ENCODE results near the gene AGT.

The AGT gene

DNA sequence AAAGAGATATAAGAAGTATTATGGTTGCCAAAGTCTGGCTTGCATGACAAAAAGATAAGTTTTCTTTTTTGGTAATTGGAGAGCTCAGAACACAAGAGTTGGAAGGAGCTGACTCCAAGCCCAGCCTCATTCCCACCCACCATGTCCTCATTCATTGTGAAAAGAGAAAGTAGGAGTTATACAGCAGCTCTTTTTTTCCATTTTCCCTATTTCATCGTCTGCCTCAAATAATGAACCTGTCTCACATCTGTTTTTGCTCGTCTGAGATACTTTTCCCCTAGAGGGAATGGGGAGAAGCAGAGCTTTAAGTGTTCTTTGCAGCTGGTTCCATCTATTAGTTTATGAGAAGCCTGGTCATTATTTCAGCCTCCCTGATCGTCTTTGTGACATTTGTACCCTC lies 34.7 kb downstream of the AGT start:
- DNase-seq = no peak
- no peak for TF ChIP-seq CTCF (IDR thresholded peaks at IDR 0.05)
- Histone ChIP-seq H3K9me3 (no peaks in the 10 kb centered on the region), H3K4me3 (no peak overlapping the region), H3K36me3 (peaks cover 51 to 80% (median 79%) of the 10 kb centered on the region in 3 donors), H3K4me1 (peaks cover 0 to 14% (median 6%) of the 10 kb centered on the region in 4 donors), H3K27me3 (no peaks in the 10 kb centered on the region), H3K27ac (no peak overlapping the region)
- intact Hi-C loops (cut with DNase I; ENCODE audit: low total_unique reads) = no loop called here

GRCh38 chr1:230677200-230677599 lies 36.7 kb downstream of the AGT start:
- Histone ChIP-seq H3K27me3 (no peaks in the 10 kb centered on the region), H3K4me1 (peaks cover 0 to 9% (median 2%) of the 10 kb centered on the region in 4 donors), H3K27ac (no peak overlapping the region), H3K9me3 (no peaks in the 10 kb centered on the region), H3K36me3 (peaks cover 48 to 84% (median 83%) of the 10 kb centered on the region in 3 donors), H3K4me3 (no peak overlapping the region)
- TF ChIP-seq CTCF (IDR thresholded peaks at IDR 0.05) = no peak
- intact Hi-C loops (cut with DNase I; ENCODE audit: low total_unique reads) = no loop called here
- no peak for DNase-seq

DNA sequence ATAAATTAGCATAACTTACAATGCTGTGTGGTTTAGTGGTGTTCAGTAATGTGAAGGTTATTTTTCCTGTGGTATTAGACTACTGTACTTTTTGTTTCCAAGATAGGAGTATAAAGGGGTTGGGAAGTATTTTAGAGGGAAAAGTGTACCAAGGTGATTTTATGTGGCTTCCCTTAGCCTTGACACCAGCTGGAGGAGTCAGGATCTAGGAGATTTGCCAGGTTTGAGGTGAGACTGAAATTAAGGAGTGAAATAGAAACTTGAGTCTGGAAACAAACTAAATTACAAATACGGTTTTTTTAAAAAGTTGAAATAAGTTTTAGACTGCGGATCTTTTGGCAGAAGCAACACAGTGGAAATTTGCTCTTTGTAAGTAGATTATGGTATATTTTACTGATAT lies 39.3 kb downstream of the AGT start:
- no peak for DNase-seq
- Histone ChIP-seq H3K4me3 (no peak overlapping the region), H3K27ac (no peak overlapping the region), H3K9me3 (no peaks in the 10 kb centered on the region), H3K4me1 (no peaks in the 10 kb centered on the region), H3K36me3 (peaks cover 60 to 90% (median 77%) of the 10 kb centered on the region in 3 donors), H3K27me3 (no peaks in the 10 kb centered on the region)
- TF ChIP-seq CTCF (IDR thresholded peaks at IDR 0.05) = no peak
- intact Hi-C loops (cut with DNase I; ENCODE audit: low total_unique reads) = no loop called here

DNA sequence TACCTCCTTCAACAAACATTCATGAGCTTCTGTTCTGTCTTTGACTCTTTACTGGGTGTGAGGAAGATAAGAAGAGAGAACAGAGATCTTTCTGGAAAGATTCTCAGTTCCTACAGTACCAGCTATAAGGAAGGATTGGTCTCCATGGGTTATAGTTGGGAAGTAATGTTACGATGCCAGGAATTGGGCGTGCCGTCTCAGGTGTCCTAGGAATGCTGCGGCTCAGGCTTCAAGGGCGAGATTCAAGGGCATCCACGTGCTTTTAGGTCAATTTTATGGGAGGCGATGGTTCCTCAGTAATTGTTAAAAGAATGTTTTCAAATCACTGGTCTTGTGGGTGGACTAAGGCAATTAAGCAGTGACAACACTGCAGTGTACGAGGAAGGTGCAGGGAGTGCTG lies 44.4 kb downstream of the AGT start:
- no peak for TF ChIP-seq CTCF (IDR thresholded peaks at IDR 0.05)
- Histone ChIP-seq H3K36me3 (peaks cover 70 to 100% (median 84%) of the 10 kb centered on the region in 3 donors), H3K9me3 (no peaks in the 10 kb centered on the region), H3K27me3 (no peaks in the 10 kb centered on the region), H3K27ac (no peak overlapping the region), H3K4me3 (no peak overlapping the region), H3K4me1 (no peaks in the 10 kb centered on the region)
- intact Hi-C loops (cut with DNase I; ENCODE audit: low total_unique reads) = no loop called here
- no peak for DNase-seq

DNA sequence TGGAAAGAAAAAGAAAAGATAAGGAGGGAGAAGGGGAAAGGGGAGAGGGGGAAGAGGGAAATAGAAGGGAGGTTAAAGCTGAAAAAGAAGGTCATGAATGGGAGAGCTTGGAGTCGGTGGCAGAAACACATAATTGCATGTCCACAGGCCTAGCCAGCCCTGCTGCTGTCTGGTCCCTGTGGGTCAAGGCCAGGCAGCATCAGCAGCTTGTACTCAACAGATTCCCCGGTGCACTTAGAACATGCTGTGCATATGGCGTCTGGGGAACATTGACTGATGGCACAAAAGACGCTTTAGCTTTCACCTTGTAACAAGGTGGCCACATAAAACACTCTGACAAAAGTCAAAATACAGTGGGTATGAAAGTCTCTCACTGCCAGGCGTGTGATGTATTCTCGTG lies 45.7 kb downstream of the AGT start:
- H3K4me3 ChIP-seq = no peak overlapping the region
- TF ChIP-seq CTCF (IDR thresholded peaks at IDR 0.05) = no peak
- no peak for DNase-seq
- no peaks in the 10 kb centered on the region for H3K9me3 ChIP-seq
- H3K4me1 ChIP-seq = no peaks in the 10 kb centered on the region
- no peak overlapping the region for H3K27ac ChIP-seq
- peaks cover 73 to 90% (median 76%) of the 10 kb centered on the region in 3 donors for H3K36me3 ChIP-seq
- intact Hi-C loops (cut with DNase I; ENCODE audit: low total_unique reads) = no loop called here
- no peaks in the 10 kb centered on the region for H3K27me3 ChIP-seq

GRCh38 chr1:230661976-230662375 lies 51.9 kb downstream of the AGT start:
- H3K4me1 ChIP-seq = no peaks in the 10 kb centered on the region
- H3K4me3 ChIP-seq = no peak overlapping the region
- no peak for DNase-seq
- no peak for TF ChIP-seq CTCF (IDR thresholded peaks at IDR 0.05)
- H3K27me3 ChIP-seq = no peaks in the 10 kb centered on the region
- no peaks in the 10 kb centered on the region for H3K9me3 ChIP-seq
- no peak overlapping the region for H3K27ac ChIP-seq
- H3K36me3 ChIP-seq = peaks cover 44 to 64% (median 63%) of the 10 kb centered on the region in 3 donors
- intact Hi-C loops (cut with DNase I; ENCODE audit: low total_unique reads) = no loop called here

All from tibial artery (tissue), 4 donors.